ENCODE results near the gene PEX3. TPM values are rescaled to one million over a fixed set of nuclear protein-coding genes. Genes with fewer than 3 reads are reported as not detected.
A peak's percentile ranks its signal among the peaks of the same experiment; 100 is the strongest.

The PEX3 gene
- polyA plus RNA-seq, 3 donors, result 3.2 to 6.9 (median 5.2) TPM

GRCh38 chr6:143496974-143497373, 46.4 kb downstream of the PEX3 start:
- Mint-ChIP-seq H3K27ac (no peak overlapping the region), H3K4me3 (no peak overlapping the region), H3K36me3 (peaks cover 79 to 89% of the 10 kb centered on the region in 2 donors), H3K4me1 (no peaks in the 10 kb centered on the region), H3K9me3 (peaks cover 0 to 7% (median 0%) of the 10 kb centered on the region in 7 donors), H3K27me3 (ENCODE audit: low read depth in 3 of 3) (no peaks in the 10 kb centered on the region)
- Histone ChIP-seq H4K20me1 (ENCODE audit: insufficient read depth, low read length) (peaks cover 10% of the 10 kb centered on the region), H3K36me3 (replicated peaks in 1 of 2; ENCODE audit: control insufficient read depth in 1 of 2, insufficient read depth in 2 of 2, low read length in 2 of 2) (peaks cover 74 to 94% of the 10 kb centered on the region in 2 donors), H3K9ac (ENCODE audit: insufficient read depth, low read length, poor library complexity, severe bottlenecking) (no peak overlapping the region), H3K79me2 (ENCODE audit: insufficient read depth, low read length) (no peaks in the 10 kb centered on the region), H3K4me1 (ENCODE audit: control insufficient read depth in 1 of 2, insufficient read depth in 2 of 2, low read length in 2 of 2) (no peaks in the 10 kb centered on the region), H3K4me2 (replicated peaks; ENCODE audit: extremely low read depth, low read length, poor library complexity, severe bottlenecking) (no peak overlapping the region), H3K9me3 (replicated peaks in 1 of 2; ENCODE audit: control insufficient read depth in 1 of 2, insufficient read depth in 1 of 2, low read length in 2 of 2) (no peaks in the 10 kb centered on the region), H3K27ac (ENCODE audit: low read depth in 1 of 2, low read length in 2 of 2) (no peak overlapping the region), H3K27me3 (ENCODE audit: control insufficient read depth in 2 of 2, insufficient read depth in 2 of 2, low read length in 2 of 2) (no peaks in the 10 kb centered on the region), H2AFZ (ENCODE audit: insufficient read depth, low read depth, low read length, poor library complexity, severe bottlenecking) (no peak overlapping the region), H3K4me3 (replicated peaks in 1 of 3; ENCODE audit: low read depth in 2 of 3, low read length in 3 of 3) (no peak overlapping the region)
- intact Hi-C loops (cut with micrococcal nuclease), result no loop called here
- no CpG with 5 or more reads among the region's 1 CpG for WGBS (ENCODE audit: insufficient coverage)
- no peak for DNase-seq
- no peak for TF ChIP-seq CTCF (IDR thresholded peaks at IDR 0.05)

- peaks cover 82 to 98% of the 10 kb centered on the region in 2 donors for H3K36me3 ChIP-seq (replicated peaks in 1 of 2; ENCODE audit: control insufficient read depth in 1 of 2, insufficient read depth in 2 of 2, low read length in 2 of 2)
- H3K79me2 ChIP-seq (ENCODE audit: insufficient read depth, low read length), result no peaks in the 10 kb centered on the region
- H4K20me1 ChIP-seq (ENCODE audit: insufficient read depth, low read length), result peaks cover 23% of the 10 kb centered on the region
- H3K4me3 ChIP-seq (replicated peaks in 1 of 3; ENCODE audit: low read depth in 2 of 3, low read length in 3 of 3), result no peak overlapping the region
- peak overlapping the region in 3 of 7 donors; percentile 14 to 76 (median 72) for H3K27ac Mint-ChIP-seq
- peaks cover 83 to 92% of the 10 kb centered on the region in 2 donors for H3K36me3 Mint-ChIP-seq
- H3K27me3 ChIP-seq (ENCODE audit: control insufficient read depth in 2 of 2, insufficient read depth in 2 of 2, low read length in 2 of 2), result no peaks in the 10 kb centered on the region
- H3K27me3 Mint-ChIP-seq (ENCODE audit: low read depth in 3 of 3), result no peaks in the 10 kb centered on the region
- no peak for DNase-seq
- H3K4me1 Mint-ChIP-seq, result no peaks in the 10 kb centered on the region
- no peak overlapping the region for H3K4me3 Mint-ChIP-seq
- no peak overlapping the region for H3K27ac ChIP-seq (ENCODE audit: low read depth in 1 of 2, low read length in 2 of 2)
- H3K4me1 ChIP-seq (ENCODE audit: control insufficient read depth in 1 of 2, insufficient read depth in 2 of 2, low read length in 2 of 2), result no peaks in the 10 kb centered on the region
- no peak for TF ChIP-seq CTCF (IDR thresholded peaks at IDR 0.05)
- intact Hi-C loops (cut with micrococcal nuclease), result no loop called here
- 81% methylated on average over 4 of the region's 4 CpGs for WGBS (ENCODE audit: insufficient coverage)
- H3K9me3 ChIP-seq (replicated peaks in 1 of 2; ENCODE audit: control insufficient read depth in 1 of 2, insufficient read depth in 1 of 2, low read length in 2 of 2), result no peaks in the 10 kb centered on the region
- H3K9me3 Mint-ChIP-seq, result peaks cover 0 to 7% (median 0%) of the 10 kb centered on the region in 7 donors
- H3K9ac ChIP-seq (ENCODE audit: insufficient read depth, low read length, poor library complexity, severe bottlenecking), result no peak overlapping the region
- H3K4me2 ChIP-seq (replicated peaks; ENCODE audit: extremely low read depth, low read length, poor library complexity, severe bottlenecking), result no peak overlapping the region
- H2AFZ ChIP-seq (ENCODE audit: insufficient read depth, low read depth, low read length, poor library complexity, severe bottlenecking), result no peak overlapping the region
Measured at GRCh38 chr6:143498428-143498827, 47.8 kb downstream of the PEX3 start.

Data from CD14-positive monocyte (primary cell).